HG03571 (cell line): ENCODE data around the gene GPC5.
"Not testable (repeated sequence)": the region's sequence is repeated elsewhere in the genome, so short reads cannot be mapped to it uniquely, and the experiment has no call there.

ENCODE experiments used
- ATAC-seq: cut with Tn5 transposase; IDR thresholded peaks from one replicate; pipeline ENCODE4 v1.9.1; 2021; ENCODE audit not compliant: unreplicated experiment

Gene GPC5

GRCh38 chr13:91764527-91764926 is 366.1 kb downstream of the GPC5 start:
- ATAC-seq: no peak

- no peak for ATAC-seq
Measured at GRCh38 chr13:91767651-91768050, 369.2 kb downstream of the GPC5 start.

- ATAC-seq: no peak
Measured at GRCh38 chr13:91768746-91769145, 370.3 kb downstream of the GPC5 start.

GRCh38 chr13:91771229-91771628 is 372.8 kb downstream of the GPC5 start:
- no peak for ATAC-seq

- no peak for ATAC-seq
Measured at GRCh38 chr13:91773591-91774227, 375.3 kb downstream of the GPC5 start.

GRCh38 chr13:91774397-91774796 is 376.0 kb downstream of the GPC5 start:
- no peak for ATAC-seq

- no peak for ATAC-seq
Measured at GRCh38 chr13:91776611-91777193, 378.3 kb downstream of the GPC5 start.

- no peak for ATAC-seq
Measured at GRCh38 chr13:91778123-91778522, 379.7 kb downstream of the GPC5 start.

GRCh38 chr13:91781982-91782691 is 383.7 kb downstream of the GPC5 start:
- not testable (repeated sequence) for ATAC-seq

GRCh38 chr13:91785431-91786119 is 387.2 kb downstream of the GPC5 start:
- ATAC-seq: no peak

- ATAC-seq: no peak
Measured at GRCh38 chr13:91792054-91792453, 393.6 kb downstream of the GPC5 start.

GRCh38 chr13:91797567-91797966 is 399.1 kb downstream of the GPC5 start:
- no peak for ATAC-seq

- not testable (repeated sequence) for ATAC-seq
Measured at GRCh38 chr13:91798338-91798737, 399.9 kb downstream of the GPC5 start.

- not testable (repeated sequence) for ATAC-seq
Measured at GRCh38 chr13:91801772-91802171, 403.4 kb downstream of the GPC5 start.

- ATAC-seq: no peak
Measured at GRCh38 chr13:91802957-91803356, 404.5 kb downstream of the GPC5 start.

GRCh38 chr13:91804724-91805123 is 406.3 kb downstream of the GPC5 start:
- no peak for ATAC-seq

- ATAC-seq: no peak
Measured at GRCh38 chr13:91805605-91806004, 407.2 kb downstream of the GPC5 start.

GRCh38 chr13:91809161-91809560 is 410.7 kb downstream of the GPC5 start:
- no peak for ATAC-seq

GRCh38 chr13:91813253-91813652 is 414.8 kb downstream of the GPC5 start:
- no peak for ATAC-seq

- ATAC-seq: no peak
Measured at GRCh38 chr13:91816263-91816807, 417.9 kb downstream of the GPC5 start.

- ATAC-seq: no peak
Measured at GRCh38 chr13:91817250-91817649, 418.8 kb downstream of the GPC5 start.
